22Rv1 (cell line): ENCODE measurements around the gene PROM1.

Experiments
- ZFX ChIP-seq: fragments of 450-650 bp; IDR thresholded peaks from 2 replicates; pipeline ENCODE4 v1.6.1; 2017; ENCODE audit warnings: antibody characterized with exemption, borderline replicate concordance
- TF ChIP-seq, protein P1 (sequence below): fragments of 450-650 bp; IDR thresholded peaks from 2 replicates; pipeline ENCODE4 v1.5.1; 2017; ENCODE audit warnings: mild to moderate bottlenecking

DNA sequence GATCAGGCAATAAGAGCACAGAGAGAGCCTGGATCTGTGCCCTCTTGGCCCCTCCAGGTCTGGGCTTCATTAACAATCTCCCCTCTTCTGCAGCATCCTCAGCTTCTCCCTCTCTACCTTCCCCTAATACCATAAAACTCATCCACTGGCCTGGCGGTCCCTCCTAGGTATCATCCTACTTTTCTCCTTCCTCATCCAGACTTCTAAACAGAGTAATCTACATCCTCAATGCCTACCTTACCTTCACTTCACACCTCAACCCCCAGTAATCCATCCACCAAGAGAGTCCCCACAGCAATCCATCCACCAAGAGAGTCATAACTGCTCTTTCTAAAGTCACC is 162.3 kb downstream of the PROM1 start:
- TF ChIP-seq, protein P1, sequence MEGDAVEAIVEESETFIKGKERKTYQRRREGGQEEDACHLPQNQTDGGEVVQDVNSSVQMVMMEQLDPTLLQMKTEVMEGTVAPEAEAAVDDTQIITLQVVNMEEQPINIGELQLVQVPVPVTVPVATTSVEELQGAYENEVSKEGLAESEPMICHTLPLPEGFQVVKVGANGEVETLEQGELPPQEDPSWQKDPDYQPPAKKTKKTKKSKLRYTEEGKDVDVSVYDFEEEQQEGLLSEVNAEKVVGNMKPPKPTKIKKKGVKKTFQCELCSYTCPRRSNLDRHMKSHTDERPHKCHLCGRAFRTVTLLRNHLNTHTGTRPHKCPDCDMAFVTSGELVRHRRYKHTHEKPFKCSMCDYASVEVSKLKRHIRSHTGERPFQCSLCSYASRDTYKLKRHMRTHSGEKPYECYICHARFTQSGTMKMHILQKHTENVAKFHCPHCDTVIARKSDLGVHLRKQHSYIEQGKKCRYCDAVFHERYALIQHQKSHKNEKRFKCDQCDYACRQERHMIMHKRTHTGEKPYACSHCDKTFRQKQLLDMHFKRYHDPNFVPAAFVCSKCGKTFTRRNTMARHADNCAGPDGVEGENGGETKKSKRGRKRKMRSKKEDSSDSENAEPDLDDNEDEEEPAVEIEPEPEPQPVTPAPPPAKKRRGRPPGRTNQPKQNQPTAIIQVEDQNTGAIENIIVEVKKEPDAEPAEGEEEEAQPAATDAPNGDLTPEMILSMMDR: no peak
- no peak for TF ChIP-seq ZFX
